PC-9 (cell line): ENCODE measurements around the gene FOXJ3. TPM values are rescaled to one million over a fixed set of nuclear protein-coding genes. Genes with fewer than 3 reads are reported as not detected.

Source experiments
- BruUV-seq: library from RNA; stranded (reverse); fragments of 400-500 nt; replicated peaks from 2 replicates; lab custom pipeline; 2021; lab: Mats Ljungman, UMichigan
- CTCF ChIA-PET: fragments of 300-600 bp; sonication (Branson Sonifier 250); formaldehyde crosslinking; loops from one replicate; lab custom pipeline; 2022; ENCODE audit warnings: antibody characterized with exemption; lab: Charles Lee
- POLR2A ChIA-PET: fragments of 300-600 bp; sonication (Branson Sonifier 250); formaldehyde crosslinking; loops from one replicate; lab custom pipeline; 2022; ENCODE audit warnings: antibody characterized with exemption; ENCODE audit not compliant: unreplicated experiment; lab: Charles Lee
- DNase-seq, 2 experiments: peaks; one replicate each; pipeline versions ENCODE4 v3.0.0 to v3.0.0-alpha.2; 2015 to 2022; ENCODE audit warnings: mixed read lengths in 1 of 2
- H2AFZ ChIP-seq: fragments of 200-600 bp; sonication (generic); 2 replicates; pipeline ENCODE4 v1.8.1; 2017; ENCODE audit warnings: antibody characterized with exemption
- H3F3A ChIP-seq: fragments of 200-600 bp; sonication (generic); 2 replicates; pipeline ENCODE4 v1.8.1; 2017; ENCODE audit warnings: antibody characterized with exemption, mild to moderate bottlenecking, low read depth; ENCODE audit not compliant: insufficient read depth
- H3K27ac ChIP-seq: fragments of 200-600 bp; sonication (generic); 2 replicates; pipeline ENCODE4 v1.6.1; 2016; ENCODE audit warnings: mixed run types
- H3K27me3 ChIP-seq: fragments of 200-600 bp; sonication (generic); 2 replicates; pipeline ENCODE4 v1.6.1; 2016; ENCODE audit warnings: low read depth, mixed run types; ENCODE audit not compliant: insufficient read depth
- H3K36me3 ChIP-seq: fragments of 200-600 bp; sonication (generic); 2 replicates; pipeline ENCODE4 v1.6.1; 2016; ENCODE audit warnings: low read depth, mixed run types
- H3K4me1 ChIP-seq: fragments of 200-600 bp; sonication (generic); replicated peaks from 2 replicates; pipeline ENCODE4 v1.6.1; 2016; ENCODE audit warnings: mixed run types; ENCODE audit not compliant: insufficient read depth
- H3K4me2 ChIP-seq: fragments of 200-600 bp; sonication (generic); 2 replicates; pipeline ENCODE4 v1.6.1; 2017; ENCODE audit warnings: mixed run types
- H3K4me3 ChIP-seq: fragments of 200-600 bp; sonication (generic); 2 replicates; pipeline ENCODE4 v1.6.1; 2016; ENCODE audit warnings: mixed run types
- H3K79me2 ChIP-seq: fragments of 200-600 bp; sonication (generic); 2 replicates; pipeline ENCODE4 v1.6.1; 2017; ENCODE audit warnings: low read depth, mixed run types
- H3K9me2 ChIP-seq: fragments of 200-600 bp; sonication (generic); 2 replicates; pipeline ENCODE4 v1.8.1; 2017; ENCODE audit warnings: mild to moderate bottlenecking; ENCODE audit not compliant: insufficient read depth
- H3K9me3 ChIP-seq: fragments of 200-600 bp; sonication (generic); 2 replicates; pipeline ENCODE4 v1.8.1; 2016; ENCODE audit warnings: low read depth; ENCODE audit not compliant: insufficient read depth
- H4K20me1 ChIP-seq: fragments of 200-600 bp; sonication (generic); 2 replicates; pipeline ENCODE4 v1.8.1; 2017; ENCODE audit not compliant: insufficient read depth
- EZH2 ChIP-seq: fragments of 200-600 bp; sonication (generic); IDR thresholded peaks from 2 replicates; pipeline ENCODE4 v1.8.0; 2017; ENCODE audit warnings: antibody characterized with exemption, low read depth
- intact Hi-C: fragments of 100-400 bp; cut with micrococcal nuclease; formaldehyde crosslinking; loops from one replicate; pipeline ENCODE4 v1.10.0; 2022; ENCODE audit not compliant: unreplicated experiment
- total RNA-seq: library from RNA; stranded (reverse); gene quantifications from 2 replicates; pipeline ENCODE4 v1.2.3, GENCODE V29; 2021
- TF ChIP-seq, protein P1 (sequence below): fragments of 200-600 bp; sonication (generic); conservative IDR thresholded peaks from 2 replicates; pipeline ENCODE4 v1.6.1; 2017; ENCODE audit warnings: mixed run types, antibody characterized with exemption, mild to moderate bottlenecking, moderate library complexity

Gene FOXJ3
- total RNA-seq, 1 experiment from 2014 or later, result 60.4 TPM

DNA sequence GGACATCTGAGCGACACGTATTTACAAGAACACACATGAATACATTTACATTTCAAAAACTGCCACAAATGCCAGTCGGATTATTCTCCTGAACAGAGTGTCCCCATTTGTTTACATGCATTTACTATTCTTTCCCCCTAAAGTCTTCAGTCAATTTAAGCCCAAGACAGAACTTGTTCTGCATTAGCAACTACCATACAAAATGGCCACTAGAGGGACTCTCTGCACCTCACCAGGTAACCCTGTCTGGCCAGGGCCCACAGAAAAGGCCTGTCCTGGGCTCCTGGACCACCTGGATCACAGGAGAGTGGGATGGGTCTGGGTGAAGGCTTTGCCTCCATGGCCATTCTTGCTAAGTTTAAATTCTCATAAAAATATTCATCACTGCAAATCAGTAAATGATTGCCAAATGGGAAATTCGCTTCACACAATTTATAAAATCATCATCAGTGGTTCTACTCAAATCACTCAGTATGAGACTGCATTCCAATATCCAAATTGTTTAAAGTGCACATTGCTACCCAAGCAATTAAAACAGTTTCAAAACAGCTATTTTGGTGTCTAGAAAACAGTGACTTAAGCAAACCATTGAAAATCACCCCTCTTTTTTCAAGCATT lies 158.0 kb downstream of the FOXJ3 start:
- intact Hi-C loops, result loop anchor here (1.0 to 10.0 kb wide), 2 partner anchors 158 to 278 kb away; partner anchors contain the start of genes FOXJ3, PPCS and ZMYND12
- no peaks in the 10 kb centered on the region for H3K9me3 ChIP-seq
- no peaks in the 10 kb centered on the region for H3K9me2 ChIP-seq
- peaks cover 2% of the 10 kb centered on the region for H3K36me3 ChIP-seq
- H4K20me1 ChIP-seq, result 0 out of 2 replicates have a peak, but pooled peaks cover 3% of the 10 kb centered on the region
- no peaks in the 10 kb centered on the region; the same call in 1 of the 2 replicates for H3K79me2 ChIP-seq
- TF ChIP-seq EZH2, result no peak
- TF ChIP-seq, protein P1, sequence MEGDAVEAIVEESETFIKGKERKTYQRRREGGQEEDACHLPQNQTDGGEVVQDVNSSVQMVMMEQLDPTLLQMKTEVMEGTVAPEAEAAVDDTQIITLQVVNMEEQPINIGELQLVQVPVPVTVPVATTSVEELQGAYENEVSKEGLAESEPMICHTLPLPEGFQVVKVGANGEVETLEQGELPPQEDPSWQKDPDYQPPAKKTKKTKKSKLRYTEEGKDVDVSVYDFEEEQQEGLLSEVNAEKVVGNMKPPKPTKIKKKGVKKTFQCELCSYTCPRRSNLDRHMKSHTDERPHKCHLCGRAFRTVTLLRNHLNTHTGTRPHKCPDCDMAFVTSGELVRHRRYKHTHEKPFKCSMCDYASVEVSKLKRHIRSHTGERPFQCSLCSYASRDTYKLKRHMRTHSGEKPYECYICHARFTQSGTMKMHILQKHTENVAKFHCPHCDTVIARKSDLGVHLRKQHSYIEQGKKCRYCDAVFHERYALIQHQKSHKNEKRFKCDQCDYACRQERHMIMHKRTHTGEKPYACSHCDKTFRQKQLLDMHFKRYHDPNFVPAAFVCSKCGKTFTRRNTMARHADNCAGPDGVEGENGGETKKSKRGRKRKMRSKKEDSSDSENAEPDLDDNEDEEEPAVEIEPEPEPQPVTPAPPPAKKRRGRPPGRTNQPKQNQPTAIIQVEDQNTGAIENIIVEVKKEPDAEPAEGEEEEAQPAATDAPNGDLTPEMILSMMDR, result peak; percentile 94
- H2AFZ ChIP-seq, result no peak overlapping the region
- no TSS peak for BruUV-seq
- POLR2A ChIA-PET, result interaction anchor here (0.6 kb wide), 1 partner anchor 662 kb away, joined by 5 read pairs; no protein-coding TSS in a partner anchor
- no peak overlapping the region for H3K27ac ChIP-seq
- CTCF ChIA-PET, result interaction anchor here (0.5 to 0.8 kb wide), 2 partner anchors 157 to 322 kb away, joined by 3 read pairs; no protein-coding TSS in a partner anchor
- H3K27me3 ChIP-seq, result no peaks in the 10 kb centered on the region
- H3F3A ChIP-seq, result peaks cover 50% of the 10 kb centered on the region
- H3K4me1 ChIP-seq, result peaks cover 19% of the 10 kb centered on the region
- H3K4me2 ChIP-seq, result no peak overlapping the region
- peak in 1 of 2 experiments; percentile 44 for DNase-seq
- no peak overlapping the region for H3K4me3 ChIP-seq

DNA sequence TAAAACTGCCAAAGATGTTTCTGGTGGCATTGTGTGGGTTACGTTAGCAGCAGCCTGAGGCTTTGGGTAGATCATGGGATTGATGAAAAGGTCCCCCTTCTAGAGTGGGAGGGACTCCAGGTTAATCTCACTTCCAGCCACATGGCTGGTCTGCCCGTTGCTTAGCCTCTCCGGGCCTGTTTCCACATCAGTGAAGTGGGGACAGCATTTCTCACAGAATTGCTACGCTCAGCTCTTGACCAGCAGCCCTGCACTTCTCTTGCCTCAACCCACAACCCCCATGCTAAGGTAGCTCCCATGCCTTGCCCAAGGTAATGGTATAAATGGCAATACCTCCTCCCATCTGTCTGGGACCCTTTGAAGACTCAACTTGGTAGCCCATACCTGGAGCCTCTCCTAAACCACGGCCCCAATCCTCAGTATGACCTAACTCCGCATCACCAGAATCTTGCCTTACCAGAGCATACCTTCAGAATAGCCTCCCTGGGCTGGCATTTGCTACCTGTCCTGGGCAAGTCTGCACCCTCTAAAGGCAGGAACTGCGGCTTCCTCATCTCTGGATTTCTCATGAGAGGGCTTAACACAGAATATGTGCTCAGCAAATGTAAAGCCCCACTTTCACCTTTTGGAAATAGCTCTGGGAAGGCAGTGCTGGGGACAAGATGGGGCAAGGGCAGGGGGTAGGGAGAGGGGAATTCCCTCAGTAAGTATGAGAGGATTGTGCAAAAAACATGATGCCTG lies 159.6 kb downstream of the FOXJ3 start:
- H3K27me3 ChIP-seq, result no peaks in the 10 kb centered on the region
- POLR2A ChIA-PET, result interaction anchor here (0.6 kb wide), 1 partner anchor 9 kb away, joined by 5 read pairs; no protein-coding TSS in a partner anchor
- CTCF ChIA-PET, result no interaction called here
- intact Hi-C loops, result loop anchor here (10.0 kb wide), 1 partner anchor 279 kb away; the partner anchor contains the start of genes PPCS and ZMYND12
- H2AFZ ChIP-seq, result no peak overlapping the region
- TF ChIP-seq, protein P1, result no peak
- TF ChIP-seq EZH2, result no peak
- no peak for DNase-seq
- no peak overlapping the region for H3K4me3 ChIP-seq
- no TSS peak for BruUV-seq
- H3K36me3 ChIP-seq, result no peaks in the 10 kb centered on the region
- 0 out of 2 replicates have a peak overlapping the region, but pooled peaks have one; percentile 6 for H3K27ac ChIP-seq
- H3K4me2 ChIP-seq, result no peak overlapping the region
- H4K20me1 ChIP-seq, result 0 out of 2 replicates have a peak, but pooled peaks cover 3% of the 10 kb centered on the region
- H3F3A ChIP-seq, result peaks cover 44% of the 10 kb centered on the region
- no peaks in the 10 kb centered on the region for H3K9me2 ChIP-seq
- H3K79me2 ChIP-seq, result no peaks in the 10 kb centered on the region; the same call in 1 of the 2 replicates
- H3K4me1 ChIP-seq, result peaks cover 26% of the 10 kb centered on the region
- no peaks in the 10 kb centered on the region for H3K9me3 ChIP-seq
